HEK293T (cell line): ENCODE measurements around the gene CHD6.

ENCODE experiments used
- CTCF ChIA-PET: fragments of 350-600 bp; formaldehyde crosslinking; extraction: SDS; loops from one replicate; lab custom pipeline; 2021; ENCODE audit warnings: antibody characterized with exemption, inconsistent platforms; lab: Yijun Ruan, JAX
- POLR2A ChIA-PET: fragments of 350-600 bp; formaldehyde crosslinking; extraction: SDS; loops from one replicate; lab custom pipeline; 2020; ENCODE audit warnings: antibody characterized with exemption, inconsistent platforms; lab: Yijun Ruan, JAX
- DNase-seq: peaks from one replicate; pipeline ENCODE4 v3.0.0; 2012; ENCODE audit warnings: mixed read lengths; ENCODE audit errors: extremely low spot score
- ARNT ChIP-seq: fragments of 450-650 bp; IDR thresholded peaks from 2 replicates; pipeline ENCODE4 v1.6.1; 2017; ENCODE audit warnings: mild to moderate bottlenecking
- BHLHE40 ChIP-seq: fragments of 450-650 bp; IDR thresholded peaks from 2 replicates; pipeline ENCODE4 v1.6.1; 2016; ENCODE audit warnings: mild to moderate bottlenecking, moderate library complexity, borderline replicate concordance
- CTBP1 ChIP-seq: fragments of 450-650 bp; IDR thresholded peaks from 2 replicates; pipeline ENCODE4 v1.6.1; 2016; ENCODE audit warnings: borderline replicate concordance
- ELF4 ChIP-seq: fragments of 450-650 bp; IDR thresholded peaks from 2 replicates; pipeline ENCODE4 v1.6.1; 2017; ENCODE audit warnings: antibody characterized with exemption
- FOXA1 ChIP-seq: fragments of 450-650 bp; IDR thresholded peaks from 2 replicates; pipeline ENCODE4 v1.6.1; 2016; ENCODE audit warnings: mild to moderate bottlenecking
- FOXK2 ChIP-seq: fragments of 450-650 bp; IDR thresholded peaks from 2 replicates; pipeline ENCODE4 v1.6.1; 2016; ENCODE audit warnings: mild to moderate bottlenecking
- FOXM1 ChIP-seq: fragments of 450-650 bp; IDR thresholded peaks from 2 replicates; pipeline ENCODE4 v1.6.1; 2017; ENCODE audit warnings: mild to moderate bottlenecking, borderline replicate concordance
- HDGF ChIP-seq: fragments of 450-650 bp; IDR thresholded peaks from 2 replicates; pipeline ENCODE4 v1.6.1; 2017; ENCODE audit warnings: antibody characterized with exemption, borderline replicate concordance
- L3MBTL2 ChIP-seq: fragments of 450-650 bp; conservative IDR thresholded peaks from 2 replicates; pipeline ENCODE4 v1.6.1; 2016; ENCODE audit warnings: mild to moderate bottlenecking
- LEF1 ChIP-seq: fragments of 450-650 bp; IDR thresholded peaks from 2 replicates; pipeline ENCODE4 v1.6.1; 2017; ENCODE audit warnings: mild to moderate bottlenecking, borderline replicate concordance
- NFRKB ChIP-seq: fragments of 450-650 bp; IDR thresholded peaks from 2 replicates; pipeline ENCODE4 v1.6.1; 2016; ENCODE audit warnings: mild to moderate bottlenecking, moderate library complexity
- PKNOX1 ChIP-seq: fragments of 450-650 bp; IDR thresholded peaks from 2 replicates; pipeline ENCODE4 v1.6.1; 2016
- SP1 ChIP-seq: fragments of 450-650 bp; IDR thresholded peaks from 2 replicates; pipeline ENCODE4 v1.6.1; 2017
- SUZ12 ChIP-seq: fragments of 450-650 bp; IDR thresholded peaks from 2 replicates; pipeline ENCODE4 v1.6.1; 2016; ENCODE audit warnings: mild to moderate bottlenecking
- TARDBP ChIP-seq: fragments of 450-650 bp; IDR thresholded peaks from 2 replicates; pipeline ENCODE4 v1.6.1; 2016
- ZNF384 ChIP-seq: fragments of 450-650 bp; IDR thresholded peaks from 2 replicates; pipeline ENCODE4 v1.6.1; 2016

The CHD6 gene

GRCh38 chr20:41510847-41511450, 107.2 kb downstream of the CHD6 start:
- no peak for DNase-seq
- ChIA-PET CTCF (no interaction called here), POLR2A (no interaction called here)
- no peak for TF ChIP-seq L3MBTL2
- TF ChIP-seq HDGF, result no peak
- no peak for TF ChIP-seq FOXM1
- TF ChIP-seq PKNOX1, result no peak
- no peak for TF ChIP-seq BHLHE40
- TF ChIP-seq CTBP1, result no peak

GRCh38 chr20:41510224-41510623, 108.0 kb downstream of the CHD6 start:
- TF ChIP-seq FOXM1 (no peak), ELF4 (no peak), TARDBP (no peak), FOXA1 (no peak), CTBP1 (no peak), SP1 (no peak), SUZ12 (no peak), L3MBTL2 (no peak), NFRKB (no peak), HDGF (no peak), ARNT (no peak), BHLHE40 (no peak), ZNF384 (no peak), PKNOX1 (no peak), LEF1 (no peak)
- ChIA-PET CTCF (no interaction called here), POLR2A (no interaction called here)
- no peak for DNase-seq

- CTCF ChIA-PET, result no interaction called here
- no peak for DNase-seq
- no peak for TF ChIP-seq LEF1
- no peak for TF ChIP-seq CTBP1
- no peak for TF ChIP-seq L3MBTL2
- no peak for TF ChIP-seq TARDBP
- no peak for TF ChIP-seq ARNT
- TF ChIP-seq ZNF384, result no peak
- no peak for TF ChIP-seq SUZ12
- TF ChIP-seq HDGF, result no peak
- no peak for TF ChIP-seq SP1
- no peak for TF ChIP-seq BHLHE40
- no peak for TF ChIP-seq FOXK2
- no peak for TF ChIP-seq NFRKB
- no peak for TF ChIP-seq PKNOX1
- no peak for TF ChIP-seq FOXM1
- no peak for TF ChIP-seq ELF4
- no peak for TF ChIP-seq FOXA1
- POLR2A ChIA-PET, result no interaction called here
Measured at GRCh38 chr20:41509316-41510200, 108.6 kb downstream of the CHD6 start.

- CTCF ChIA-PET, result interaction anchor here (0.6 kb wide), 1 partner anchor 14 kb away, joined by 3 read pairs; no protein-coding TSS in a partner anchor
- no peak for TF ChIP-seq NFRKB
- POLR2A ChIA-PET, result no interaction called here
- no peak for DNase-seq
Measured at GRCh38 chr20:41508335-41508734, 109.8 kb downstream of the CHD6 start.

GRCh38 chr20:41507851-41508250, 110.3 kb downstream of the CHD6 start:
- ChIA-PET CTCF (no interaction called here), POLR2A (no interaction called here)
- TF ChIP-seq ARNT (no peak), ELF4 (no peak)
- no peak for DNase-seq

- ChIA-PET POLR2A (no interaction called here), CTCF (no interaction called here)
- TF ChIP-seq ELF4 (no peak), NFRKB (no peak), SP1 (no peak)
- no peak for DNase-seq
Measured at GRCh38 chr20:41507436-41507835, 110.7 kb downstream of the CHD6 start.
